ENCODE measurements around the gene IRX3. TPM values are rescaled to one million over a fixed set of nuclear protein-coding genes. Genes with fewer than 3 reads are reported as not detected.

The IRX3 gene
- total RNA-seq, result 10 to 100 TPM in 1 of 4 donors, 1 to 10 TPM in 3; 4.0 to 22.6 (median 8.9) TPM

- Histone ChIP-seq H3K36me3 (no peaks in the 10 kb centered on the region), H3K9me3 (no peaks in the 10 kb centered on the region), H3K27ac (peak within 1 kb of the TSS in 2 of 3 donors; percentile 81 to 90), H3K4me1 (peaks cover 39 to 48% of the 10 kb centered on the region in 2 donors), H3K4me3 (replicated peaks in 1 of 3) (peak within 1 kb of the TSS; percentile 50 to 86 (median 64)), H3K27me3 (peaks cover 67% of the 10 kb centered on the region)
- WGBS, 2 donors, result 1% methylated on average over 37 of the region's 67 CpGs
- peak; percentile 76 to 88 for DNase-seq
- TF ChIP-seq POLR2A (IDR thresholded peaks at IDR 0.05) (peak in 1 of 2 donors; percentile 58), CTCF (IDR thresholded peaks at IDR 0.05) (no peak)
- intact Hi-C loops (cut with DNase I), result no loop called here
These were observed at the start of gene IRX3 for GRCh38 chr16:54286366-54287130. Gene IRX3, minus strand, starts transcription at chr16:54286787. Its CDS starts 737 bp downstream, at chr16:54286050.

- Histone ChIP-seq H3K4me3 (replicated peaks in 1 of 3) (no peak overlapping the region), H3K36me3 (no peaks in the 10 kb centered on the region), H3K27me3 (no peaks in the 10 kb centered on the region), H3K27ac (no peak overlapping the region), H3K4me1 (peaks cover 0 to 18% of the 10 kb centered on the region in 2 donors), H3K9me3 (no peaks in the 10 kb centered on the region)
- WGBS, 2 donors, result 63 to 86% methylated on average over 3 of the region's 3 CpGs
- TF ChIP-seq CTCF (IDR thresholded peaks at IDR 0.05) (no peak), POLR2A (IDR thresholded peaks at IDR 0.05) (no peak)
- intact Hi-C loops (cut with DNase I), result no loop called here
- no peak for DNase-seq
These were observed 48.6 kb upstream of the IRX3 start for GRCh38 chr16:54335230-54335629.

GRCh38 chr16:54334208-54334607, 47.6 kb upstream of the IRX3 start:
- intact Hi-C loops (cut with DNase I), result no loop called here
- DNase-seq, result peak; percentile 37 to 45
- Histone ChIP-seq H3K36me3 (no peaks in the 10 kb centered on the region), H3K27ac (peak overlapping the region in 1 of 3 donors; percentile 59), H3K4me3 (replicated peaks in 1 of 3) (no peak overlapping the region), H3K27me3 (no peaks in the 10 kb centered on the region), H3K4me1 (peaks cover 0 to 18% of the 10 kb centered on the region in 2 donors), H3K9me3 (no peaks in the 10 kb centered on the region)
- 68 to 70% methylated on average over 2 of the region's 2 CpGs for WGBS, 2 donors
- no peak for TF ChIP-seq CTCF (IDR thresholded peaks at IDR 0.05)
- no peak for TF ChIP-seq POLR2A (IDR thresholded peaks at IDR 0.05)

GRCh38 chr16:54331241-54332002, 44.8 kb upstream of the IRX3 start:
- Histone ChIP-seq H3K4me3 (replicated peaks in 1 of 3) (no peak overlapping the region), H3K27me3 (no peaks in the 10 kb centered on the region), H3K9me3 (no peaks in the 10 kb centered on the region), H3K27ac (no peak overlapping the region), H3K36me3 (no peaks in the 10 kb centered on the region), H3K4me1 (peaks cover 2 to 34% of the 10 kb centered on the region in 2 donors)
- 71 to 85% methylated on average over 7 of the region's 7 CpGs for WGBS, 2 donors
- intact Hi-C loops (cut with DNase I), result no loop called here
- DNase-seq, result no peak
- no peak for TF ChIP-seq CTCF (IDR thresholded peaks at IDR 0.05)
- TF ChIP-seq POLR2A (IDR thresholded peaks at IDR 0.05), result no peak

GRCh38 chr16:54327609-54328008, 41.0 kb upstream of the IRX3 start:
- TF ChIP-seq POLR2A (IDR thresholded peaks at IDR 0.05), result no peak
- no peak for TF ChIP-seq CTCF (IDR thresholded peaks at IDR 0.05)
- WGBS, 2 donors, result 42 to 53% methylated on average over 5 of the region's 5 CpGs

More at GRCh38 chr16:54327609-54328008, 41.0 kb upstream of the IRX3 start:
- DNase-seq, result peak; percentile 71 to 85
- intact Hi-C loops (cut with DNase I), result no loop called here
- Histone ChIP-seq H3K36me3 (no peaks in the 10 kb centered on the region), H3K9me3 (no peaks in the 10 kb centered on the region), H3K4me1 (peaks cover 8 to 28% of the 10 kb centered on the region in 2 donors), H3K4me3 (replicated peaks in 1 of 3) (no peak overlapping the region), H3K27ac (no peak overlapping the region), H3K27me3 (no peaks in the 10 kb centered on the region)

All from thyroid gland (tissue), 4 donors.